Vagina (tissue), 2 donors: ENCODE measurements around the gene LVRN. TPM values are rescaled to one million over a fixed set of nuclear protein-coding genes. Genes with fewer than 3 reads are reported as not detected.

ENCODE experiments used
- DNase-seq, 2 donors: peaks; one replicate each; pipeline ENCODE4 v3.0.0-alpha.2; 2017; ENCODE audit errors: extremely low spot score in 2 of 2
- H3K27ac ChIP-seq: fragments of 200-600 bp; sonication (generic); one replicate; pipeline ENCODE4 v1.5.1; 2019
- H3K27me3 ChIP-seq: fragments of 200-600 bp; sonication (generic); one replicate; pipeline ENCODE4 v1.5.1; 2019
- H3K36me3 ChIP-seq, 2 donors: fragments of 200-600 bp; sonication (generic); one replicate each; pipeline ENCODE4 v1.5.1; 2017 to 2019
- H3K4me1 ChIP-seq: fragments of 200-600 bp; sonication (generic); one replicate; pipeline ENCODE4 v1.5.1; 2019
- H3K4me3 ChIP-seq, 2 donors: fragments of 200-600 bp; sonication (generic); 1 replicate in 1 of 2; 2 replicates in 1 of 2; pipeline ENCODE4 v1.5.1; 2016 to 2019
- H3K9me3 ChIP-seq: fragments of 200-600 bp; sonication (generic); one replicate; pipeline ENCODE4 v1.5.1; 2019
- CTCF ChIP-seq, 3 experiments: fragments of 450-650 bp in 2 of 3; fragments of 200-600 bp in 1 of 3; sonication (generic) in 1 of 3; IDR thresholded peaks; one replicate each; pipeline ENCODE4 v1.5.1; 2017 to 2019; ENCODE audit warnings: antibody characterized with exemption in 3 of 3, mild to moderate bottlenecking in 2 of 3, moderate library complexity in 2 of 3
- POLR2A ChIP-seq, 2 donors: fragments of 450-650 bp; IDR thresholded peaks; one replicate each; pipeline ENCODE4 v1.6.1; 2017; ENCODE audit warnings: antibody characterized with exemption in 2 of 2, mild to moderate bottlenecking in 2 of 2, moderate library complexity in 2 of 2
- POLR2AphosphoS5 ChIP-seq, 2 donors: sonication (generic); formaldehyde crosslinking; IDR thresholded peaks; one replicate each; pipeline ENCODE4 v1.9.0; 2017; ENCODE audit warnings: antibody characterized with exemption in 2 of 2, mild to moderate bottlenecking in 2 of 2, low read depth in 1 of 2; ENCODE audit not compliant: insufficient read depth in 1 of 2
- intact Hi-C: fragments of 100-400 bp; cut with DNase I; formaldehyde crosslinking; loops from one replicate; pipeline ENCODE4 v1.15.1; 2023
- total RNA-seq: library from RNA; depleted of rRNA; stranded (reverse); fragments of >200 nt; gene quantifications from one replicate; pipeline ENCODE4 v1.2.3, GENCODE V29; 2016

Gene LVRN
- total RNA-seq, 1 donor from 2014 or later: 1.7 TPM

GRCh38 chr5:115940080-115940810 lies 22.0 kb upstream of the LVRN start:
- intact Hi-C loops: no loop called here
- H3K27me3 ChIP-seq: no peaks in the 10 kb centered on the region
- H3K4me3 ChIP-seq: no peak overlapping the region
- H3K36me3 ChIP-seq: no peaks in the 10 kb centered on the region
- TF ChIP-seq CTCF (IDR thresholded peaks at IDR 0.05) (no peak), POLR2AphosphoS5 (IDR thresholded peaks at IDR 0.05; ENCODE audit: insufficient read depth in 1 of 2, low read depth in 1 of 2) (no peak), POLR2A (IDR thresholded peaks at IDR 0.05) (no peak)
- no peak for DNase-seq
- no peak overlapping the region for H3K27ac ChIP-seq
- no peaks in the 10 kb centered on the region for H3K9me3 ChIP-seq
- H3K4me1 ChIP-seq: no peaks in the 10 kb centered on the region

- DNase-seq: no peak
- no peak overlapping the region for H3K27ac ChIP-seq
- H3K27me3 ChIP-seq: no peaks in the 10 kb centered on the region
- H3K36me3 ChIP-seq: no peaks in the 10 kb centered on the region
- H3K9me3 ChIP-seq: no peaks in the 10 kb centered on the region
- intact Hi-C loops: no loop called here
- H3K4me1 ChIP-seq: no peaks in the 10 kb centered on the region
- no peak for TF ChIP-seq CTCF (IDR thresholded peaks at IDR 0.05)
- H3K4me3 ChIP-seq: no peak overlapping the region
Measured at GRCh38 chr5:115941051-115941675, 21.1 kb upstream of the LVRN start.

GRCh38 chr5:115944501-115944900 lies 17.8 kb upstream of the LVRN start:
- intact Hi-C loops: no loop called here
- Histone ChIP-seq H3K9me3 (no peaks in the 10 kb centered on the region), H3K27ac (no peak overlapping the region), H3K27me3 (no peaks in the 10 kb centered on the region), H3K36me3 (no peaks in the 10 kb centered on the region), H3K4me1 (no peaks in the 10 kb centered on the region), H3K4me3 (no peak overlapping the region)
- no peak for TF ChIP-seq CTCF (IDR thresholded peaks at IDR 0.05)
- TF ChIP-seq POLR2A (IDR thresholded peaks at IDR 0.05): no peak
- no peak for TF ChIP-seq POLR2AphosphoS5 (IDR thresholded peaks at IDR 0.05; ENCODE audit: insufficient read depth in 1 of 2, low read depth in 1 of 2)
- no peak for DNase-seq

GRCh38 chr5:115946655-115947054 lies 15.6 kb upstream of the LVRN start:
- H3K4me1 ChIP-seq: no peaks in the 10 kb centered on the region
- H3K27me3 ChIP-seq: no peaks in the 10 kb centered on the region
- no peaks in the 10 kb centered on the region for H3K9me3 ChIP-seq
- H3K36me3 ChIP-seq: no peaks in the 10 kb centered on the region
- H3K27ac ChIP-seq: no peak overlapping the region
- no peak for DNase-seq
- intact Hi-C loops: no loop called here
- no peak overlapping the region for H3K4me3 ChIP-seq
- TF ChIP-seq CTCF (IDR thresholded peaks at IDR 0.05) (no peak), POLR2A (IDR thresholded peaks at IDR 0.05) (no peak), POLR2AphosphoS5 (IDR thresholded peaks at IDR 0.05; ENCODE audit: insufficient read depth in 1 of 2, low read depth in 1 of 2) (no peak)

- intact Hi-C loops: no loop called here
Measured at GRCh38 chr5:115947260-115947659, 15.0 kb upstream of the LVRN start.

More at GRCh38 chr5:115947260-115947659, 15.0 kb upstream of the LVRN start:
- Histone ChIP-seq H3K27ac (no peak overlapping the region), H3K9me3 (no peaks in the 10 kb centered on the region), H3K27me3 (no peaks in the 10 kb centered on the region), H3K36me3 (no peaks in the 10 kb centered on the region), H3K4me1 (no peaks in the 10 kb centered on the region), H3K4me3 (no peak overlapping the region)
- no peak for DNase-seq
- TF ChIP-seq CTCF (IDR thresholded peaks at IDR 0.05) (no peak), POLR2A (IDR thresholded peaks at IDR 0.05) (no peak), POLR2AphosphoS5 (IDR thresholded peaks at IDR 0.05; ENCODE audit: insufficient read depth in 1 of 2, low read depth in 1 of 2) (no peak)
